ENCODE measurements around the gene UBE2Z.

UBE2Z gene

GRCh38 chr17:48894886-48895285, 13.3 kb upstream of the UBE2Z start:
- no peaks in the 10 kb centered on the region for H3K9me2 ChIP-seq (replicated peaks; ENCODE audit: insufficient read depth, low read length)
- no peaks in the 10 kb centered on the region for H3K9me3 ChIP-seq (replicated peaks; ENCODE audit: insufficient read depth, low read length)
- H3K36me3 ChIP-seq (replicated peaks; ENCODE audit: insufficient read depth, low read length) = no peaks in the 10 kb centered on the region; the same call in 1 of the 2 replicates
- no peak for DNase-seq
- H3F3A ChIP-seq (ENCODE audit: insufficient read depth, low read length) = no peaks in the 10 kb centered on the region
- no peak overlapping the region for H3K9ac ChIP-seq (ENCODE audit: low read length)
- no peak overlapping the region for H3K4me2 ChIP-seq (ENCODE audit: low read depth, low read length)
- TF ChIP-seq EZH2 (optimal IDR thresholded peaks at IDR 0.05; ENCODE audit: low read depth, low read length) (no peak), EZH2phosphoT487 (IDR thresholded peaks at IDR 0.05; ENCODE audit: low read length) (no peak), CTCF (IDR thresholded peaks at IDR 0.05; ENCODE audit: low read length) (no peak)
- H3K4me3 ChIP-seq (ENCODE audit: low read length) = no peak overlapping the region
- no peak overlapping the region for H3K27ac ChIP-seq (ENCODE audit: low read length)
- peaks cover 22% of the 10 kb centered on the region for H3K79me2 ChIP-seq (ENCODE audit: low read length)
- H3K27me3 ChIP-seq (replicated peaks; ENCODE audit: insufficient read depth, low read length) = no peaks in the 10 kb centered on the region
- no peak overlapping the region for H2AFZ ChIP-seq (ENCODE audit: low read length)
- H4K20me1 ChIP-seq (ENCODE audit: insufficient read depth, low read length) = no peaks in the 10 kb centered on the region
- peaks cover 23% of the 10 kb centered on the region; the same call in 1 of the 2 replicates for H3K4me1 ChIP-seq (ENCODE audit: low read length)

GRCh38 chr17:48901241-48901640, 7.0 kb upstream of the UBE2Z start:
- no peaks in the 10 kb centered on the region for H4K20me1 ChIP-seq (ENCODE audit: insufficient read depth, low read length)
- H3K27me3 ChIP-seq (replicated peaks; ENCODE audit: insufficient read depth, low read length) = no peaks in the 10 kb centered on the region
- H3K36me3 ChIP-seq (replicated peaks; ENCODE audit: insufficient read depth, low read length) = no peaks in the 10 kb centered on the region; the same call in 1 of the 2 replicates
- H2AFZ ChIP-seq (ENCODE audit: low read length) = no peak overlapping the region
- H3K27ac ChIP-seq (ENCODE audit: low read length) = no peak overlapping the region
- H3K79me2 ChIP-seq (ENCODE audit: low read length) = no peaks in the 10 kb centered on the region
- no peak overlapping the region for H3K4me3 ChIP-seq (ENCODE audit: low read length)
- H3K9me3 ChIP-seq (replicated peaks; ENCODE audit: insufficient read depth, low read length) = no peaks in the 10 kb centered on the region
- peaks cover 5% of the 10 kb centered on the region; the same call in 1 of the 2 replicates for H3K4me1 ChIP-seq (ENCODE audit: low read length)
- DNase-seq = no peak
- TF ChIP-seq EZH2phosphoT487 (IDR thresholded peaks at IDR 0.05; ENCODE audit: low read length) (no peak), CTCF (IDR thresholded peaks at IDR 0.05; ENCODE audit: low read length) (no peak), EZH2 (optimal IDR thresholded peaks at IDR 0.05; ENCODE audit: low read depth, low read length) (no peak)
- no peaks in the 10 kb centered on the region for H3K9me2 ChIP-seq (replicated peaks; ENCODE audit: insufficient read depth, low read length)
- no peak overlapping the region for H3K9ac ChIP-seq (ENCODE audit: low read length)
- no peak overlapping the region for H3K4me2 ChIP-seq (ENCODE audit: low read depth, low read length)
- no peaks in the 10 kb centered on the region for H3F3A ChIP-seq (ENCODE audit: insufficient read depth, low read length)

- Histone ChIP-seq H3K9ac (ENCODE audit: low read length) (no peak overlapping the region), H4K20me1 (ENCODE audit: insufficient read depth, low read length) (no peaks in the 10 kb centered on the region), H3K36me3 (replicated peaks; ENCODE audit: insufficient read depth, low read length) (no peaks in the 10 kb centered on the region), H3K4me2 (ENCODE audit: low read depth, low read length) (no peak overlapping the region), H3K27me3 (replicated peaks; ENCODE audit: insufficient read depth, low read length) (no peaks in the 10 kb centered on the region), H3K79me2 (ENCODE audit: low read length) (no peaks in the 10 kb centered on the region), H3K4me1 (ENCODE audit: low read length) (0 out of 2 replicates have a peak, but pooled peaks cover 4% of the 10 kb centered on the region), H3F3A (ENCODE audit: insufficient read depth, low read length) (peaks cover 6% of the 10 kb centered on the region; the same call in 1 of the 2 replicates), H3K9me2 (replicated peaks; ENCODE audit: insufficient read depth, low read length) (no peaks in the 10 kb centered on the region), H3K27ac (ENCODE audit: low read length) (no peak overlapping the region), H3K9me3 (replicated peaks; ENCODE audit: insufficient read depth, low read length) (no peaks in the 10 kb centered on the region), H2AFZ (ENCODE audit: low read length) (no peak overlapping the region), H3K4me3 (ENCODE audit: low read length) (no peak overlapping the region)
- no peak for TF ChIP-seq EZH2phosphoT487 (IDR thresholded peaks at IDR 0.05; ENCODE audit: low read length)
- TF ChIP-seq CTCF (IDR thresholded peaks at IDR 0.05; ENCODE audit: low read length) = no peak
- no peak for TF ChIP-seq EZH2 (optimal IDR thresholded peaks at IDR 0.05; ENCODE audit: low read depth, low read length)
- no peak for DNase-seq
Measured at GRCh38 chr17:48903401-48903800, 4.8 kb upstream of the UBE2Z start.
